Umbilical cord (tissue), 2 donors: ENCODE results near the gene ZNF397. TPM values are rescaled to one million over a fixed set of nuclear protein-coding genes. Genes with fewer than 3 reads are reported as not detected.

Experiments used
- DNase-seq: peaks from one replicate; pipeline ENCODE4 v3.0.0-alpha.2; 2015; ENCODE audit warnings: low spot score
- total RNA-seq: library from RNA; depleted of rRNA; stranded (reverse); fragments of >200 nt; gene quantifications from one replicate; pipeline ENCODE4 v1.2.3, GENCODE V29; 2014; ENCODE audit warnings: low replicate concordance; ENCODE audit not compliant: insufficient read depth

ZNF397 gene
- total RNA-seq, 1 donor from 2014 or later, result 20.7 TPM

DNA sequence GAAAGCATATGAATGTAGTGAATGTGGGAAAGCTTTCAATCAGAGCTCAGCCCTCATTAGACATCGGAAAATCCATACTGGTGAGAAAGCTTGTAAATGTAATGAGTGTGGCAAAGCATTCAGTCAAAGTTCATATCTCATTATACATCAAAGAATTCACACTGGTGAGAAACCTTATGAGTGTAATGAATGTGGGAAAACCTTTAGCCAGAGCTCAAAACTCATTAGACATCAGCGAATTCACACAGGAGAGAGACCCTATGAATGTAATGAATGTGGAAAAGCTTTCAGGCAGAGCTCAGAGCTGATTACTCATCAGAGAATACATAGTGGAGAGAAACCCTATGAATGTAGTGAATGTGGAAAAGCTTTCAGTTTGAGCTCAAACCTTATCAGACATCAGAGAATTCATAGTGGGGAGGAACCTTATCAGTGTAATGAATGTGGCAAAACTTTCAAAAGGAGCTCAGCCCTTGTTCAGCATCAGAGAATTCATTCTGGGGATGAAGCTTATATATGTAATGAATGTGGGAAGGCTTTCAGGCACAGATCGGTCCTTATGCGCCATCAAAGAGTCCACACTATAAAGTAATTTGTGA lies 5.0 kb downstream of the ZNF397 start:
- DNase-seq, result no peak

- no peak for DNase-seq
Observed at GRCh38 chr18:35246831-35247230, 6.0 kb downstream of the ZNF397 start.

- DNase-seq, result no peak
Observed at GRCh38 chr18:35247412-35248249, 6.8 kb downstream of the ZNF397 start.

DNA sequence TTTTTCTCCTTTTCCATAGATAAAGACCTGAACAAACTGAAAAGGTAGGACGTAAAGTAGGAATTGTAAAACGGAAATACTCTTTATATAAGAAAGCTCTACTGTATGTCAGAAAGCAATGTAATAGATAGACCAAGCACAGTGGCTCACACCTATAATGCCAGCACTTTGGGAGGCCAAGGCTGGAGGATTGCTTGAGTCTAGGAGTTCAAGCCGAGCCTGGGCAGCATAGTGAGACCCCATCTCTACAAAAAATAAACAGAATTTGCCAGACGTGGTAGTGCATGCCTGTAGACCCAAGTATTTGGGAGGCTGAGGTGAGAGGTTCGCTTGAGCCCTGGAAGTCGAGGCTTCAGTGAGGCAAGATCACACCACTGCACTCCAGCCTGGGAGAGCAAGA lies 7.6 kb downstream of the ZNF397 start:
- DNase-seq, result no peak

GRCh38 chr18:35252466-35252865 lies 11.6 kb downstream of the ZNF397 start:
- DNase-seq, result no peak

- no peak for DNase-seq
Observed at GRCh38 chr18:35253655-35254287, 12.9 kb downstream of the ZNF397 start.

DNA sequence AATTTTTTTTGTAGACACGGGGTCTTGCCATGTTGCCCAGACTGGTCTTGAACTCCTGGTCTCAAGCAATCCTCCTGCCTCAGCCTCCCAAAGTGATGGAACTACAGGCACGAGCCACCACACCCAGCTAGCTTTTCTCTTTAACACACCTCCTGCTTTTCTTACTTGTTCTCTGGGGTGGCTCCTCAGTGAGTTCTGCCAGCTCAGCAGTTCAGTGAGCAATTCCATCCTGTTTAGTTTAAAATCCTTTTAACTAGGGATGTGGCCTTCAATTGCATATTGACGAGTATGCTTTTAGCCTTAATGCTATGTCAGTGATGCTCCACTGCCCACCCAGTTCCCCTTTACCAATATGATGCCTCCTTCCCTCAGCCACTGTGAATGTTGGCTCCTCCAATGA lies 16.1 kb downstream of the ZNF397 start:
- no peak for DNase-seq

DNA sequence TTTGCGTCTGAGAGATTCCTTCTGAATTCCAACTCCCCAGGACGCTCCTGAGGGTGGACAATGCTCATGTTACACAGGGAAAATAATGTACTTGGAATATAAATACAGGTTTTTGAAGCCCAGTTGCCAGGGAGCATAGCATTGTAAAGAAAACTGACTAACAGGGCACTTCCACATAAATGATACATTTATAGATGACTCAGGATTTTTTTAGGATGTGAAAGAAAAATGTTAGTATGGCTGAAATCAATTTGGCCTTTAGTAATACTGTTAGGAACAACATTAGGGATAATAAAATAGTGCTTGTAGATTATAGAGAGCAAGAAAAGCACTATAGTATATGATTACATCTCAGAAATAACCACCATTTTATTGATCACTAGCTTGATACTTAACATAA lies 23.6 kb downstream of the ZNF397 start:
- no peak for DNase-seq

DNA sequence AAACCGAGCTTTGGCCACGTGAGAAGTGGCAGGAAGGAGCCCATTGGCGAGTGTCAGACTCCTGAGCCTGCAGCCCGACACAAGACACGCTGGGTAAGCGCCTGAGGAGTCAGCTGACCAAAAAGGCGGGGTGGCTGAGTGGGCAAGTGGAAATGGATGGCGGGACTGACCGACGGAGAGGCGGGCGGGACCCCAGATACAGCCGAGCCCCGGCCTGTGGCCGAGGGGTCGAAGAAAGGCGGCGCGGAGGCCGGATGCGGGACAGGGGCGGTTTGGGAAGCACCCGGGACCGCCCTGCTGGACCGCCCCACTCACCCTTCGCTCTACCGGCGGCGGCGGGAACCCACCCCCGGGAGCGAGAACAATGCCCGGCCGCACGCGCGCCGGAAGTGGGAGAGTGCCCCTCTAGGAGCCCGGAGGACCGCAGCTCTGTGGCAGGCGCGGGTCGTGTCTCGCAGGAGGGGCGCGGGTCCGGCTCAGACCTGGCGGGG lies 26.4 kb downstream of the ZNF397 start:
- peak; percentile 83 for DNase-seq

DNA sequence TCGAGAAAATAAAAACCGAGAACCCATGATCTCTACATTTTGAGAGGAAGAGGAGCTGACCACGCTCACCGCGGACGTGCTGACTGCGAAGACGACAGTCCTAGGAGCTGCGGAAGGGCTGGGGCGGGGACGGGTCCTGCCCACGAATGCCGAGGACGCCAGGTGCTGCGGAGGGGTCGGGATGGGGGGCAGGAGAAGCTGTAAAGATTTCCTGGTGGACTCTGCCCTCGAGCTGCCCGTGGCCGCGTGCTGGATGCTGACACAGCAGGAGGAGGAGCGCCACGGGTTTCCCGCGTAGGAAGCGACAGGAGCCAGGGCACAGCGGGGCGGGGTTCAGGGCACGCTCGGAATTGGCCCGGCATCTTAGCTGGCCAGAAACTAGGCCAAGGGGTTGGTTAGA lies 27.0 kb downstream of the ZNF397 start:
- no peak for DNase-seq

GRCh38 chr18:35268821-35269220 lies 28.0 kb downstream of the ZNF397 start:
- no peak for DNase-seq

GRCh38 chr18:35271656-35272055 lies 30.8 kb downstream of the ZNF397 start:
- no peak for DNase-seq

DNA sequence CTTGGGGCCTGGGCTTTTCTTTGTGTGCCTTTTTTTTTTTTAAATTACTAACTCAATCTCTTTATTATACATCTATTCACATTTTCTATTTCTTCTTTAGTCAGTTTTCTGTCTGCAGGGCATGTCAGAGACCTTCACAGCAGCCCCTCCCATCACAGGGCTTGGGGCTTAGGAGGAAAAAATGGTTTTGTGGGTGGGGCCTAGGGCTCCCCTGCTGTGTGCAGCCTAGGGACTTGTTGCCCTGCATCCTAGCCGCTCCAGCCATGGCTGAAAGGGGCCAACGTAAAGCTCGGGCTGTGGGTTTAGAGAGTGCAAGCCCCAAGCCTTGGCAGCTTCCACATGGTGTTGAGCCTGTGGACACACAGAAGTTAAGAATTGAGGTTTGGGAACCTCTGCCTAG lies 35.4 kb downstream of the ZNF397 start:
- no peak for DNase-seq

DNA sequence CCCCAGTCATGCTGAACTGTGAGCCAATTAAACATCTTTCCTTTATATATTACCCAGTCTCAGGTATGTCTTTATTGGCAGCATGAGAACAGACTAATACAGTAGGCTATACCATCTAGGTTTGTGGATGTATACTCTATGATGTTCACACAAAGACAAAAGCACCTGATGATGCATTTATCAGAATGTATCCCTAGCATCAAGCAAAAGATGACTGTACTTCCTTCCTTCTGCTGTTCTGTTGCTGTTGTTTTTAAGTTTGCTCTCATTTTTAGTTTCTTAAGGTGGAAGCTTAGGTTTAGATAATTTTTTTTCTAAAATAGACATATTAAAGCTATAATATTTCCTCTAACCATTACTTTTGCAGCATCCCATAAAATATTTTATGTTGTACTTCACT lies 36.8 kb downstream of the ZNF397 start:
- no peak for DNase-seq

DNA sequence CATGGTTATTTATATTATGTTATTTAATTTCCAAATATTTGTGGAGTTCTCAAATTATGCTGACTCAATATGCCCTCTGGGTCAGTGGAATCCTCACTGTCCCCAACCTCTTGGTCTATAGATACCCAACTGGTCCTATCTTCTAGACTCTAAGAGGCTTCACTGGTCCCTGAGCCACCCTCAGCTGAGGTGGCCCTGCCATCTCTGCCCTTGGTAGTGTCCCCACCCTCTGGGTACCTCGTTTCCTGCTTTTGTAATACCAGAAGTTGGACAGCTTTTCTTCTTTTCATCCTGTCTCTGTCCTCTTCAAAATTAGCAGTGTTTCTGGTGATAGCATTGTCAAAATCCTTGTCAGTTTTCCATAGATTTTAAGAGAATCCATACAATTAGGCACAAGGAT lies 37.3 kb downstream of the ZNF397 start:
- no peak for DNase-seq

DNA sequence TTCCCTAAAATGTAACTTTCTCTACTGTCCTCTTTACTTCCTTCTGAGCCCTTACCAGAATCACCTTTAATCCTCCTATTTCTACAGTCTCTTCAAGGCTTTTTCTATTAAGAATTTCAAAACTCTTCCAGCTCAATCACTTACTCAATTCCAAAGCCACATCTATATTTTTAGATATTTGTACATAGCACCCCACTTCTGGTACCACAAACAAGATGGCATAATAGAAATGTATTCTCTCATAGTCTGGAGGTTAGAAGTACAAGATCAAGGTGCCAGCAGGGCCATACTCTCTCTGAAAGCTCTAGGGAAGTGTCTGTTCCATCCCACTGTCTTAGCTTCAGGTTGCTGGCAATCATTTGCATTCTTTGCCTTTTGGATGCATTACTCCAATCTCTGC lies 38.1 kb downstream of the ZNF397 start:
- no peak for DNase-seq

DNA sequence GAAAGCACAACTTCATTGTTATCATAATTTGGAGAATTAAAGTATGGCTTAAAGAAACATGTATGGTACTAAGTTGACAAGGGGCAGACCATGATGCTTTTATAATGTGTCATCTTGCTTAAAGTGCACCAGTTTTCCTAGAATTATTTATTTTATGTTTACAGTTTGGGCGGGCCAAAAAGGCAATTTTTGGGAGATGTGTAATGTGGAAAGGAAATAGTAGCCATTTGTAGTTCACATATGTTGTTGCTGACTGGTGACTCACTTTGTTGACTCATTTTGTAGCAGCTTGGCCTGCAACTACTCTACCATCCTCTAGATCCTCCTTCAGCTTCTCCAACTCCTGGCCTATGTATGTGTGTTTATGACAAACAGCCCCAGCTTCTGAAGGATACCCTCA lies 41.5 kb downstream of the ZNF397 start:
- DNase-seq, result no peak

DNA sequence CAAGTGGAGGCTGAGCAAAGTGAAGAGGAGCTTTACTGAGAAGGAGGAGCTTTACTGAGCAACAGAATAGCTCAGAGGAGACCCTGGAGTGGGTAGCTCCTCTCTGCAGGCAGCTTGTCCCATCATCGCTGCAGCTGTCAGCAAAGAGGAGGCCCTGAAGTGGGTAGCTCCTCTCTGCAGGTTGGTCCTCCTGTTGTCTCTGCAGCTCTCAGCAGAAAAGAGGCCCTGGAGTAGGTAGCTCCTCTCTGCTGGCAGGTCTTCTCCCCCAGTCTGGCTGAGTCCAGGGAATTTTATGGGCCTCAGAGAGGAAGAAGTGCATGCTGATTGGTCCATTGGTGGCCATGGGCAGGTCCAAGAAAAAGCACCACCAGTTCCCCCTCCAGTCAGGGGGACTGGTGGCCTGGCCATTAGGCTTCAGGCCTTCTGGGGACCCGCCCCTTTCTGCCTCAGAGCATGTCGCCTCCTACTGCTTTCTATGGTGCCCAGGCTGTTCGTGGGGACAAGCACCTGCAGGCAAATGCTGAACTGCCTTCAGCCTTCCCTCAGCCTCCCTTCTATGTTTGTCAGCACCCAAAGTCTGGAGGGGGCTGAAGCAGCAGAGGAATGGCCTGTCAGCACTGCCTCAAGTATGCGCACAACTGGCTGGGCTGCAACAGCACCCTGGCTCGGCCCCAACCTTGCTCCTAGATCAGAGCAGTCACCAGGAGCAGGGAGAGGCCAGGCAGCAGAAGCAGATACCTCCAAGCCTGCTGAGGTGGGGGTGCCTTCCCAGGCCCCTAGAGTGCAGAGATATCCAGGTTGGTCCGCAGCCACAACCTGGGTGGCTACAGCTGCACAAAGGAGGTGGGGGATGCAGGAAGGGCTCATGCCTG lies 43.3 kb downstream of the ZNF397 start:
- no peak for DNase-seq

DNA sequence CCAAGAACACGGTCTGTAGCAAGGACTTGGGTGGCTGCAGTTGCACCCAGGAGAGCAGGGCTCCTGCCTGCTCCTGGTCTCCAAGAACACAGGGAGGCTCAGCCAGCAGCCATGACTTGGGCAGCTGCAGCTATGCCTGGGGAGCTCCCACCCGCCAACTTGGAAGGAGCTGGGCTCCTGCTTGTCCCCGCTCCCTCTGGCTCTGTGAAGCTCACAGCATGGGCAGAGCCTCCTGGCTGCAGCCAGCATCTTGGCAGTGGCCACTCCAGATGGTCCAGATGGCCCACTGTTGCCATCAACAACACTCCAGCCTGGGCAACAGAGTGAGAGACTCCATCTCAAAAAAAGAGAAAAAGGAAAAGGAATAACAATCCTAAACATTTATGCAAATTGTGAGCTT lies 44.0 kb downstream of the ZNF397 start:
- no peak for DNase-seq

DNA sequence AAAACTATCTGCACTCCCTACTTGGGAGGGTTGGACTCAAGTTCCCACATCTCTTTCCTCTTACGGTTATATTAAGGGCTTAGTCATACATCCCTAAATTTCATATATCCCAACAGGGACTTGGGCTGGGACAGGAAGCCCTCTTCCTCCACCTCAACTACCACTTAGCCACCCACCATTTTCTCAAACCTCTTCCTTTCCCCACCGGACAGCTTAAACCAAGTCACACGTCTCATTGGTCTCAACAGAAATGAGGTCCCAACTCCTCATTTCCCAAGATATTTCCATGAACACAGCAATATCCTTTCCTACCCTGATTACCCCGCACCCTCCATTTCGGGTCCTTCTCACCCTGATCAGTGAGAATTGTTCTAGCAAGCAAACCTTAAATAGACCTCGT lies 48.5 kb downstream of the ZNF397 start:
- peak; percentile 5 for DNase-seq

GRCh38 chr18:35289727-35290093 lies 48.9 kb downstream of the ZNF397 start:
- DNase-seq, result no peak
